ENCODE measurements around the gene ABHD18. TPM values are rescaled to one million over a fixed set of nuclear protein-coding genes. Genes with fewer than 3 reads are reported as not detected.
"Not testable (repeated sequence)": the region's sequence is repeated elsewhere in the genome, so short reads cannot be mapped to it uniquely, and the experiment has no call there.

The ABHD18 gene
- polyA plus RNA-seq, 1 experiment = 4.5 TPM

DNA sequence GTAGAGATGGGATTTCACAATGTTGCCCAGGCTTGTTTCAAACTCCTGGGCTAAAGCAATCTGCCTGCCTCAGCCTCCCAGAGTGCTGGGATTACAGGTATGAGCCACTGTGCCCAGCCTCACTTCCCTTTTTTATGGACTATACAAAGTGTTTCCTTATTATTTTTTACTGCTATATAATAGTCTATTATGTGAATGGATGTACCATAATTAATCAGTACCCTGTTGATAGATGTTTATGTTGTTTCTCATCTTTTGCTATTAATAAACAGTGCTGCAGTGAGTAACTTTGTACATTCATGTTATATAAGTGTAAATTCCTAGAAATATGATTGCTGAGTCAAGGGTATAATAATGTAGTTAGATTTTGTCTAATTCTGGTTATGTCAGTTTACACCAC, 60.1 kb downstream of the ABHD18 start:
- TF ChIP-seq, protein P1, sequence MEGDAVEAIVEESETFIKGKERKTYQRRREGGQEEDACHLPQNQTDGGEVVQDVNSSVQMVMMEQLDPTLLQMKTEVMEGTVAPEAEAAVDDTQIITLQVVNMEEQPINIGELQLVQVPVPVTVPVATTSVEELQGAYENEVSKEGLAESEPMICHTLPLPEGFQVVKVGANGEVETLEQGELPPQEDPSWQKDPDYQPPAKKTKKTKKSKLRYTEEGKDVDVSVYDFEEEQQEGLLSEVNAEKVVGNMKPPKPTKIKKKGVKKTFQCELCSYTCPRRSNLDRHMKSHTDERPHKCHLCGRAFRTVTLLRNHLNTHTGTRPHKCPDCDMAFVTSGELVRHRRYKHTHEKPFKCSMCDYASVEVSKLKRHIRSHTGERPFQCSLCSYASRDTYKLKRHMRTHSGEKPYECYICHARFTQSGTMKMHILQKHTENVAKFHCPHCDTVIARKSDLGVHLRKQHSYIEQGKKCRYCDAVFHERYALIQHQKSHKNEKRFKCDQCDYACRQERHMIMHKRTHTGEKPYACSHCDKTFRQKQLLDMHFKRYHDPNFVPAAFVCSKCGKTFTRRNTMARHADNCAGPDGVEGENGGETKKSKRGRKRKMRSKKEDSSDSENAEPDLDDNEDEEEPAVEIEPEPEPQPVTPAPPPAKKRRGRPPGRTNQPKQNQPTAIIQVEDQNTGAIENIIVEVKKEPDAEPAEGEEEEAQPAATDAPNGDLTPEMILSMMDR (IDR thresholded peaks at IDR 0.05; ENCODE audit: low read depth, low read length) = no peak
- ChIA-PET POLR2A (no interaction called here), CTCF (no interaction called here)
- no peak for DNase-seq (ENCODE audit: low read depth, low spot score)
- Histone ChIP-seq H3K9me3 (ENCODE audit: control insufficient read depth, insufficient read depth, low read length) (no peaks in the 10 kb centered on the region; the same call in 1 of the 2 replicates), H3K27me3 (ENCODE audit: control insufficient read depth, insufficient read depth, low read length) (no peaks in the 10 kb centered on the region), H3K4me3 (ENCODE audit: low read depth, low read length) (no peak overlapping the region), H3K27ac (ENCODE audit: low read depth, low read length) (no peak overlapping the region)

GRCh38 chr4:128029907-128030306, 64.7 kb downstream of the ABHD18 start:
- DNase-seq (ENCODE audit: low read depth, low spot score) = no peak
- TF ChIP-seq, protein P1 (IDR thresholded peaks at IDR 0.05; ENCODE audit: low read depth, low read length) = no peak
- ChIA-PET POLR2A (interaction anchor here (0.6 kb wide), 1 partner anchor 58 kb away, joined by 6 read pairs; no protein-coding TSS in a partner anchor), CTCF (no interaction called here)
- Histone ChIP-seq H3K4me3 (ENCODE audit: low read depth, low read length) (no peak overlapping the region), H3K9me3 (ENCODE audit: control insufficient read depth, insufficient read depth, low read length) (no peaks in the 10 kb centered on the region), H3K27ac (ENCODE audit: low read depth, low read length) (no peak overlapping the region), H3K27me3 (ENCODE audit: control insufficient read depth, insufficient read depth, low read length) (no peaks in the 10 kb centered on the region)

DNA sequence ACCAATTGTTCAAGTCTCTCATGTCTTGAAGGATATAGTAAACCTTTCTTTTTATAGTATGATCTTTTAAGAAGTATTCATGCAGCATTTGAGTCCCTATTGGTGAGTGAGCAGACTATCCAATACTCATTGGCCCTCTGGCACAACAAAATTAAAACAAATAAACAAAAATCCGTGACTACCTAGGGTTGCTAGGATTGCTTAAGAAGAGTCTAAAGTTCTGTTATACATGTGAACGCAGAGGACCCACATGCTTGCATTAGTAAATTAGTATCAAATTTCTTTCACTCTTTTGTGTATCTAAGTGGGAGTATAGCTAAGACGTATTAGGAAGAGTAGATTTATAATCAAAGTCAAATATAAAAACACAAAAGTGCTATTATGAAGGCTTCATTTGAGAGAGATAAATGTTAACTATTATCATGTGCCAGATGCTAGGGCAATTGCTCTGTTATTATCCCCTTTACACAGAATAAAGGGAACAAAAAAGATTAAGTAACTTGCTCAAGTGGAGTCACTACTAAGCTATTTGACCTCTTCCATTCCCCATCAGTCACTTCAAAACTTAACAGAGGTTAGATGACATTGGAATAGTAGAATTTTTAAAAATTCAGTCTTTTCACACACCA, 66.7 kb downstream of the ABHD18 start:
- H3K27ac ChIP-seq (ENCODE audit: low read depth, low read length) = no peak overlapping the region
- no peak overlapping the region for H3K4me3 ChIP-seq (ENCODE audit: low read depth, low read length)
- ChIA-PET CTCF (interaction anchor here (1.1 kb wide), 1 partner anchor 66 kb away, joined by 4 read pairs; the partner anchor contains the start of genes ABHD18 and MFSD8), POLR2A (no interaction called here)
- H3K27me3 ChIP-seq (ENCODE audit: control insufficient read depth, insufficient read depth, low read length) = no peaks in the 10 kb centered on the region
- H3K9me3 ChIP-seq (ENCODE audit: control insufficient read depth, insufficient read depth, low read length) = no peaks in the 10 kb centered on the region
- TF ChIP-seq, protein P1 (IDR thresholded peaks at IDR 0.05; ENCODE audit: low read depth, low read length) = no peak
- peak; percentile 2 for DNase-seq (ENCODE audit: low read depth, low spot score)

GRCh38 chr4:128039568-128039967, 74.4 kb downstream of the ABHD18 start:
- H3K27me3 ChIP-seq (ENCODE audit: control insufficient read depth, insufficient read depth, low read length) = no peaks in the 10 kb centered on the region
- TF ChIP-seq, protein P1 (IDR thresholded peaks at IDR 0.05; ENCODE audit: low read depth, low read length) = no peak
- H3K4me3 ChIP-seq (ENCODE audit: low read depth, low read length) = no peak overlapping the region
- CTCF ChIA-PET = no interaction called here
- DNase-seq (ENCODE audit: low read depth, low spot score) = no peak
- POLR2A ChIA-PET = no interaction called here
- no peaks in the 10 kb centered on the region for H3K9me3 ChIP-seq (ENCODE audit: control insufficient read depth, insufficient read depth, low read length)
- no peak overlapping the region for H3K27ac ChIP-seq (ENCODE audit: low read depth, low read length)

GRCh38 chr4:128047019-128047418, 81.8 kb downstream of the ABHD18 start:
- H3K9me3 ChIP-seq (ENCODE audit: control insufficient read depth, insufficient read depth, low read length); H3K4me3 ChIP-seq (ENCODE audit: low read depth, low read length); DNase-seq (ENCODE audit: low read depth, low spot score); CTCF ChIA-PET; H3K27ac ChIP-seq (ENCODE audit: low read depth, low read length); POLR2A ChIA-PET; H3K27me3 ChIP-seq (ENCODE audit: control insufficient read depth, insufficient read depth, low read length): not testable (repeated sequence)

DNA sequence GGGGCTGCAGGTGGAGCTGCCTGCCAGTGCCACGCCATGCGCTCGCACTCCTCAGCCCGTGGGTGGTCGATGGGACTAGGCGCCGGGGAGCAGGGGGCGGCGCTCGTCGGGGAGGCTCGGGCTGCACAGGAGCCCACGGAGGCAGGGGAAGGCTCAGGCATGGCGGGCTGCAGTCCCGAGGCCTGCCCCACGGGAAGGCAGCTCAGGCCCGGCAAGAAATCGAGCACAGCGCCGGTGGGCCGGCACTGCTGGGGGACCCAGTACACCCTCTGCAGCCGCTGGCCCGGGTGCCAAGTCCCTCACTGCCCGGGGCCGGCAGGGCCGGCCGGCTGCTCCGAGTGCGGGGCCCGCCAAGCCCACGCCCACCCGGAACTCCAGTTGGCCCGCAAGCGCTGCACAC, 82.3 kb downstream of the ABHD18 start:
- H3K27ac ChIP-seq (ENCODE audit: low read depth, low read length); H3K4me3 ChIP-seq (ENCODE audit: low read depth, low read length); H3K9me3 ChIP-seq (ENCODE audit: control insufficient read depth, insufficient read depth, low read length); CTCF ChIA-PET; POLR2A ChIA-PET; H3K27me3 ChIP-seq (ENCODE audit: control insufficient read depth, insufficient read depth, low read length); DNase-seq (ENCODE audit: low read depth, low spot score): not testable (repeated sequence)

DNA sequence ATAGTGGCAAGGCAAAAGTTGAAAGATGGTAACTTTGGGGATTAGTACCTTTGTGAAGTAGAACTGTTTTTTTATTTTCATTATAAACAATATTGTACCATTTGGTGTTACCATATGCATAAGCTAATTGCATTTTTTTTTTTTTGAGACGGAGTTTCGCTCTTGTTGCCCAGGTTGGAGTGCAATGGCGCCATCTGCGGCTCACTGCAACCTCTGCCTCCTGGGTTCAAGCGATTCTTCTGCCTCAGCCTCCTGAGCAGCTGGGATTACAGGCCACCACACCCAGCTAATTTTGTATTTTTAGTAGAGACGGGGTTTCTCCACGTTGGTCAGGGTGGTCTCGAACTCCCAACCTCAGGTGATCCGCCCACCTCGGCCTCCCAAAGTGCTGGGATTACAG, 86.0 kb downstream of the ABHD18 start:
- H3K27me3 ChIP-seq (ENCODE audit: control insufficient read depth, insufficient read depth, low read length); H3K4me3 ChIP-seq (ENCODE audit: low read depth, low read length); H3K9me3 ChIP-seq (ENCODE audit: control insufficient read depth, insufficient read depth, low read length); H3K27ac ChIP-seq (ENCODE audit: low read depth, low read length); POLR2A ChIA-PET; DNase-seq (ENCODE audit: low read depth, low spot score): not testable (repeated sequence)
- CTCF ChIA-PET = interaction anchor here (0.7 kb wide), 2 partner anchors 318 to 746 kb away, joined by 3 read pairs; no protein-coding TSS in a partner anchor

GRCh38 chr4:128054907-128055306, 89.7 kb downstream of the ABHD18 start:
- POLR2A ChIA-PET = not testable (repeated sequence)

More at GRCh38 chr4:128054907-128055306, 89.7 kb downstream of the ABHD18 start:
- DNase-seq (ENCODE audit: low read depth, low spot score); H3K27me3 ChIP-seq (ENCODE audit: control insufficient read depth, insufficient read depth, low read length); H3K4me3 ChIP-seq (ENCODE audit: low read depth, low read length); CTCF ChIA-PET; H3K9me3 ChIP-seq (ENCODE audit: control insufficient read depth, insufficient read depth, low read length); H3K27ac ChIP-seq (ENCODE audit: low read depth, low read length): not testable (repeated sequence)
